A673 (cell line): ENCODE data around the gene DCAF8. TPM values are rescaled to one million over a fixed set of nuclear protein-coding genes. Genes with fewer than 3 reads are reported as not detected.

ENCODE experiments used
- BruUV-seq: library from RNA; stranded (reverse); fragments of 400-500 nt; replicated peaks from 2 replicates; lab custom pipeline; 2021; lab: Mats Ljungman, UMichigan
- CTCF ChIA-PET: fragments of 300-600 bp; sonication (Branson Sonifier 250); formaldehyde crosslinking; loops from one replicate; lab custom pipeline; 2022; ENCODE audit warnings: antibody characterized with exemption; lab: Charles Lee
- POLR2A ChIA-PET: fragments of 300-600 bp; sonication (Branson Sonifier 250); formaldehyde crosslinking; loops from one replicate; lab custom pipeline; 2022; ENCODE audit warnings: antibody characterized with exemption; ENCODE audit not compliant: low non-redundant PET; lab: Charles Lee
- DNase-seq: peaks from one replicate; pipeline ENCODE4 v3.0.0-alpha.2; 2015; ENCODE audit warnings: low spot score
- H3K27ac ChIP-seq: fragments of 200-600 bp; sonication (generic); 2 replicates; pipeline ENCODE4 v1.5.1; 2016; ENCODE audit warnings: mixed run types, low read depth, mild to moderate bottlenecking, mixed read lengths, antibody characterized with exemption, low read length; ENCODE audit not compliant: poor library complexity, severe bottlenecking
- H3K27me3 ChIP-seq: fragments of 200-600 bp; sonication (generic); replicated peaks from 2 replicates; pipeline ENCODE4 v1.6.1; 2017; ENCODE audit warnings: mixed run types, low read depth, mild to moderate bottlenecking, mixed read lengths, antibody characterized with exemption, low read length; ENCODE audit not compliant: insufficient read depth, poor library complexity
- H3K36me3 ChIP-seq: fragments of 200-600 bp; sonication (generic); 2 replicates; pipeline ENCODE4 v1.6.1; 2016; ENCODE audit warnings: mixed run types, mild to moderate bottlenecking, mixed read lengths, antibody characterized with exemption, low read length; ENCODE audit not compliant: insufficient read depth, poor library complexity, severe bottlenecking
- H3K4me1 ChIP-seq: fragments of 200-600 bp; sonication (generic); 2 replicates; pipeline ENCODE4 v1.6.1; 2017; ENCODE audit warnings: mixed run types, mild to moderate bottlenecking, mixed read lengths, antibody characterized with exemption, low read length; ENCODE audit not compliant: insufficient read depth, poor library complexity, severe bottlenecking
- H3K4me3 ChIP-seq: fragments of 200-600 bp; sonication (generic); 2 replicates; pipeline ENCODE4 v1.5.1; 2016; ENCODE audit warnings: low read depth, mixed run types, mild to moderate bottlenecking, mixed read lengths, low read length; ENCODE audit not compliant: poor library complexity, severe bottlenecking
- H3K9me3 ChIP-seq: fragments of 200-600 bp; sonication (generic); 2 replicates; pipeline ENCODE4 v1.6.1; 2016; ENCODE audit warnings: mixed run types, low read depth, mild to moderate bottlenecking, mixed read lengths, antibody characterized with exemption, low read length; ENCODE audit not compliant: poor library complexity, severe bottlenecking
- CTCF ChIP-seq: fragments of 300-800, 200-600 bp; sonication (generic); conservative IDR thresholded peaks from 2 replicates; pipeline ENCODE4 v1.5.1; 2017; ENCODE audit warnings: low read depth, mild to moderate bottlenecking, antibody characterized with exemption, low read length, moderate library complexity, mixed read lengths
- EZH2 ChIP-seq: fragments of 200-600 bp; sonication (generic); IDR thresholded peaks from 2 replicates; pipeline ENCODE4 v1.6.1; 2017; ENCODE audit warnings: borderline replicate concordance, low read depth, mild to moderate bottlenecking, mixed read lengths, antibody characterized with exemption, low read length; ENCODE audit not compliant: poor library complexity, severe bottlenecking
- intact Hi-C: fragments of 100-400 bp; cut with micrococcal nuclease; formaldehyde crosslinking; loops from one replicate; pipeline ENCODE4 v1.10.0; 2022; ENCODE audit not compliant: unreplicated experiment
- total RNA-seq: library from RNA; stranded (reverse); gene quantifications from 2 replicates; pipeline ENCODE4 v1.2.3, GENCODE V29; 2021

The DCAF8 gene
- total RNA-seq, 1 experiment from 2014 or later: 108 TPM

DNA sequence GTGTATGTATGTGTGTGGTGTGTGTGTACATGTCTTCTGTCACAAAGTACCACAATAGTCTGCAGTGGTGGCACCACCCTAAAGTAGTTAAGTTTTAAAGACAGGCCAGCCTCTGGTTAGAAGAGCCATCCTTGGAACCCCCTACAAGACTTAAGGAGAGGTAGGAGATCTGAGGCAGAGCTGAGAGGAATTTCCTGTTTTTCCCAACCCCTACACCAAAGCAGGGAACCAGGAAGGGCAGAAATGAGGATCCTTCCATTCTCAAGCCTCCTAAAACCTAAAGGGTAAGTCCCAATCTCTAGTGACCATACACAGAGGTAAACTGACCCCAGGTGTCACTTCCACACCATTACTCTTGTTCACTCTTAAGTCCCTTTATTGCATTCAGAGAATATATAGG, 46.0 kb downstream of the DCAF8 start:
- no peak for DNase-seq
- H3K9me3 ChIP-seq: no peaks in the 10 kb centered on the region
- H3K36me3 ChIP-seq: peaks cover 92% of the 10 kb centered on the region
- intact Hi-C loops: no loop called here
- POLR2A ChIA-PET: no interaction called here
- CTCF ChIA-PET: interaction anchor here (0.6 kb wide), 1 partner anchor 11 kb away, joined by 3 read pairs; no protein-coding TSS in a partner anchor
- H3K4me1 ChIP-seq: no peaks in the 10 kb centered on the region
- TF ChIP-seq EZH2 (no peak), CTCF (no peak)
- no peak overlapping the region for H3K27ac ChIP-seq
- no peaks in the 10 kb centered on the region for H3K27me3 ChIP-seq
- no TSS peak for BruUV-seq
- H3K4me3 ChIP-seq: no peak overlapping the region

GRCh38 chr1:160214481-160215140, 47.7 kb downstream of the DCAF8 start:
- Histone ChIP-seq H3K4me3 (no peak overlapping the region), H3K4me1 (peaks cover 9% of the 10 kb centered on the region), H3K27ac (no peak overlapping the region), H3K9me3 (no peaks in the 10 kb centered on the region), H3K36me3 (peaks cover 94% of the 10 kb centered on the region), H3K27me3 (no peaks in the 10 kb centered on the region)
- TSS peak; percentile 69 for BruUV-seq
- POLR2A ChIA-PET: no interaction called here
- CTCF ChIA-PET: no interaction called here
- DNase-seq: no peak
- intact Hi-C loops: no loop called here
- TF ChIP-seq CTCF (no peak), EZH2 (no peak)

- DNase-seq: no peak
- TF ChIP-seq CTCF (no peak), EZH2 (no peak)
- no peaks in the 10 kb centered on the region for H3K27me3 ChIP-seq
- ChIA-PET CTCF (interaction anchor here (0.9 to 1.0 kb wide), 2 partner anchors 9 to 41 kb away, joined by 3 read pairs; no protein-coding TSS in a partner anchor), POLR2A (no interaction called here)
- H3K27ac ChIP-seq: no peak overlapping the region
- no TSS peak for BruUV-seq
- H3K4me1 ChIP-seq: peaks cover 19% of the 10 kb centered on the region
- no peak overlapping the region for H3K4me3 ChIP-seq
- peaks cover 61% of the 10 kb centered on the region for H3K36me3 ChIP-seq
- intact Hi-C loops: no loop called here
- H3K9me3 ChIP-seq: no peaks in the 10 kb centered on the region
Measured at GRCh38 chr1:160211046-160211790, 51.1 kb downstream of the DCAF8 start.
